ENCODE data around the gene NRARP.

- no peak for TF ChIP-seq ZBTB2 (CRISPR knock-in tag; IDR thresholded peaks at IDR 0.05; ENCODE audit: low read depth)
- TF ChIP-seq ZEB1 (IDR thresholded peaks at IDR 0.05; ENCODE audit: insufficient replicate concordance, low read depth), result no peak
- TF ChIP-seq TP53 (CRISPR knock-in tag; conservative IDR thresholded peaks at IDR 0.05), result no peak
Observed at GRCh38 chr9:137306066-137306849, 4.2 kb upstream of the NRARP start.
